GM20000 (cell line): ENCODE results near the gene SRMS.

Experiments
- DNase-seq: peaks from one replicate; pipeline ENCODE4 v3.0.0; 2012; ENCODE audit warnings: low spot score
- TF ChIP-seq, protein P1 (sequence below): IDR thresholded peaks from 2 replicates; pipeline ENCODE4 v1.5.1; 2012; ENCODE audit warnings: mild to moderate bottlenecking, control low read depth; ENCODE audit errors: extremely low read depth, missing control alignments

SRMS gene

GRCh38 chr20:63585616-63586565 is 38.3 kb upstream of the SRMS start:
- TF ChIP-seq, protein P1, sequence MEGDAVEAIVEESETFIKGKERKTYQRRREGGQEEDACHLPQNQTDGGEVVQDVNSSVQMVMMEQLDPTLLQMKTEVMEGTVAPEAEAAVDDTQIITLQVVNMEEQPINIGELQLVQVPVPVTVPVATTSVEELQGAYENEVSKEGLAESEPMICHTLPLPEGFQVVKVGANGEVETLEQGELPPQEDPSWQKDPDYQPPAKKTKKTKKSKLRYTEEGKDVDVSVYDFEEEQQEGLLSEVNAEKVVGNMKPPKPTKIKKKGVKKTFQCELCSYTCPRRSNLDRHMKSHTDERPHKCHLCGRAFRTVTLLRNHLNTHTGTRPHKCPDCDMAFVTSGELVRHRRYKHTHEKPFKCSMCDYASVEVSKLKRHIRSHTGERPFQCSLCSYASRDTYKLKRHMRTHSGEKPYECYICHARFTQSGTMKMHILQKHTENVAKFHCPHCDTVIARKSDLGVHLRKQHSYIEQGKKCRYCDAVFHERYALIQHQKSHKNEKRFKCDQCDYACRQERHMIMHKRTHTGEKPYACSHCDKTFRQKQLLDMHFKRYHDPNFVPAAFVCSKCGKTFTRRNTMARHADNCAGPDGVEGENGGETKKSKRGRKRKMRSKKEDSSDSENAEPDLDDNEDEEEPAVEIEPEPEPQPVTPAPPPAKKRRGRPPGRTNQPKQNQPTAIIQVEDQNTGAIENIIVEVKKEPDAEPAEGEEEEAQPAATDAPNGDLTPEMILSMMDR = no peak
- DNase-seq = no peak

GRCh38 chr20:63582382-63583063 is 35.0 kb upstream of the SRMS start:
- no peak for DNase-seq
- TF ChIP-seq, protein P1 = no peak

DNA sequence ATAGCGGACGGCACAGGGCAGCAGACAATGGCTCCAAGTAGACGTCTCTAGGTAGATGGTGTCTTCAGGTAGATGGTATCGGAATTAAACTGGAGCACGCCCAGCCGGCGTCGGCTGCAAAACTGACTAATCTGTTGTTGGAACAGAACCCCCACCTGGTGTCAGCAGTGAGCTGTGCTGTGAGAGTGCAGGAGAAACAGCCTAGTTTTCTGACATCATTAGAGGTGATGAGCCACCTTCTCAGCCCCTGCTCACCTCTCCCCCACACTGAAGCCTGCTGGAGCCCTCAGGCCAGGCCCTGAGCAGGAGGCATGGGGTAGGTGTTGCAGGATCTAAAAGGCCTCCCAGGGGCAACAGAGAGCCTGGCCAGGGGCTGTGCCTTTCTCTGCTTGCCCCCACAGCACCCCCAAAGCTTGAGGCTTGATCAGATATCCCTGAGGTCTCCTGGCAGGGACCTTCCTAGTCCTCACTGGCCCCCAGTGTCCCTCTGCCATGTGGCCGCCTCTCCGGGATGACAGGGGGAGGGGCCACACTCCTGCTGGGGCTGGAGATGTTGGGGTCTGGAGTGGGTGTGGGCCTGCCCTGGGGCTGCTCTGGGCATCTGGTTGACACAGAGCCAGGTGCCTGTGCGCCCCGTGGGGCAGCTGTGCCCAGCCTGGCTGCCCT is 33.4 kb upstream of the SRMS start:
- TF ChIP-seq, protein P1 = peak; percentile 46
- DNase-seq = peak; percentile 78

- no peak for DNase-seq
- TF ChIP-seq, protein P1 = no peak
Observed at GRCh38 chr20:63579017-63579694, 31.6 kb upstream of the SRMS start.

- DNase-seq = no peak
- TF ChIP-seq, protein P1 = no peak
Observed at GRCh38 chr20:63578224-63579016, 30.9 kb upstream of the SRMS start.

GRCh38 chr20:63577317-63577894 is 29.9 kb upstream of the SRMS start:
- no peak for DNase-seq
- TF ChIP-seq, protein P1 = no peak
